GM18517 (cell line): ENCODE results near the gene GIMAP1.
"Not testable (repeated sequence)": the region's sequence is repeated elsewhere in the genome, so short reads cannot be mapped to it uniquely, and the experiment has no call there.

Source experiments
- ATAC-seq: cut with Tn5 transposase; IDR thresholded peaks from one replicate; pipeline ENCODE4 v1.9.1; 2021; ENCODE audit warnings: mild to moderate bottlenecking, moderate library complexity; ENCODE audit not compliant: unreplicated experiment

The GIMAP1 gene

DNA sequence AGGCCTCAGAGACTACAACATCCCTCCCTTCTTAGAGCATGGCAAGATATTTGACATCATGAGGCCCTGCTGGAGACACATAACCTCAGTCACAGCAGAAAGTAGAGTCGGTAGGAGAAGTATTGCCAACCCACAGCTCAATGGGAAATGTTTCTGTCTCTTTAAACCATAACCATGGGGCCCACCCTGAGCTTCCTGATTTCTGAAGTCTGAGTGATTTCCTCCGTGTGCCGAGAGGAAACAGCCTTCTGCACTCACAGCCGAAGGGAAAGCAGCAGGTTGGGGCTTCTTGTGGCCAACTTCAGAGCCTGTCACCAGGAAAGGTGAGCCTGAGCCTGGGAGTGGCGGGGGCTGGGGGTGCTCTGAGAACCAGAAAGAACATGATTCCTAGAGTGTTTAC, at the start of gene GIMAP1:
GIMAP1 (plus strand) TSS at position 246 of the 400 bp plus-strand sequence. CDS start 2,435 bp downstream, outside the sequence.
- no peak for ATAC-seq

DNA sequence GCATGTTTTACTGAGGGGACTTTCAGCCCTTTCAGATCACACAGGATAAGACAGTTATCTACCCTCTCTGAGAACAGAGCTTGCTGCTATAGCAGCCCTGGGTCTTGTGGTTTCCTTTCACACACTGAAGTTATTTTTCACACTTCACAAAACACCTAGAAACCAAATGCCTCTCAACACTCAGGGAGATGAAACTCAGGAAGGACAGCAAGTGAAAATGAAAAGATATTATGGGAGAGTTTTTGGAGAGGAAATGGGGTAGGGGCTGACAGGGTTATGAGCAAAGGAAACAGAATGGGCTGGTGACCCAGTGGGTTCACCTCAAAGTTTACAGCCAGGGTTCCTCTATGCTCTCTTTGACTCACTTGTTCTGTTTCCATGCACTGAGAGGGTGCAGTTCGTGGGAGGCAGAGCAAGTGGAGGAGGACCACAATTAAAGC, 47.9 kb upstream of the GIMAP1 start:
- ATAC-seq, result peak; percentile 67

DNA sequence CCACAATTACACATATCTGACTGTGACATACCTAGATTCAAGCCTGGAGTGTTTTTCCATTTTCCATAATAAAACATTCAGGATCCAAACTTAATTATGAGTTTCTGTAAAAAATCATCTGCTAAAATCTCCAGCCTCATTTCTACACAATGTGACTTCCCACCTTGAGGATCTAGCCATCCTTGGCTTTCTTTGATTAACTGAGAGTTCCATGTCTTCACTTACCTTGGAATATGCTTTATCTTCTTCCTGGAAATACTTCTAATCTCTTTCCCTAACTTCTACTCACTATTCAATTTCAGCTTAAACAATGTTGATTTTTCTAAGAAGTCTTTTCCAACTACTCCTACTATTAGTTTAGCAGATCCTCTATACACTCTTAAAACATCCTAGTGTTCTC, 47.4 kb upstream of the GIMAP1 start:
- no peak for ATAC-seq

DNA sequence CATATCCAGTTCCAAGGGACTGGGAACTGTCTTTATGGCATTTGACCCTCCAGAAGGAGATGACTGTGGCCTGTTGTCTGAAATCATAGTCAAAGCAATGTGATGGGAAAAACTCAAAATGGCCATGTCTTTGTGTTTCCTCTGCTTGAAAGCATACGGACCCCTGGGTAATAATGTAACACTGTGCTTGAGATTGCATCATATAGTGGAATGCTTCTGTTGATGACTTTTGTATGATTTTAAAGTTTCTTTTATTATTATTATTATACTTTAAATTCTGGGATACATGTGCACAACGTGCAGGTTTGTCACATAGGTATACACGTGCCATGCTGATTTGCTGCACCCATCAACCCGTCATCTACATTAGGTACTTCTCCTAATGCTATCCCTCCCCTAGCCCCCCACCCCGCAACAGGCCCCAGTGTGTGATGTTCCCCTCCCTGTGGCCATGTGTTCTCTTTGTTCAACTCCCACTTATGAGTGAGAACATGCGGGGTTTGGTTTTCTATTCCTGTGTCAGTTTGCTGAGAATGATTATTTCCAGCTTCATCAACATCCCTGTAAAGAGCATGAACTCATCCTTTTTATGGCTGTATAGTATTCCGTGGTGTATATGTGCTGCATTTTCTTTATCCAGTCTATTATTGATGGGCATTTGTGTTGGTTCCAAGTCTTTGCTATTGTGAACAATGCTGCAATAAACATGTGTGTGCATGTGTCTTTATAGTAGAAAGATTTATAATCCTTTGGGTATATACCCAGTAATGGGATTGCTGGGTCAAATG, 44.4 kb upstream of the GIMAP1 start:
- ATAC-seq, result not testable (repeated sequence)

DNA sequence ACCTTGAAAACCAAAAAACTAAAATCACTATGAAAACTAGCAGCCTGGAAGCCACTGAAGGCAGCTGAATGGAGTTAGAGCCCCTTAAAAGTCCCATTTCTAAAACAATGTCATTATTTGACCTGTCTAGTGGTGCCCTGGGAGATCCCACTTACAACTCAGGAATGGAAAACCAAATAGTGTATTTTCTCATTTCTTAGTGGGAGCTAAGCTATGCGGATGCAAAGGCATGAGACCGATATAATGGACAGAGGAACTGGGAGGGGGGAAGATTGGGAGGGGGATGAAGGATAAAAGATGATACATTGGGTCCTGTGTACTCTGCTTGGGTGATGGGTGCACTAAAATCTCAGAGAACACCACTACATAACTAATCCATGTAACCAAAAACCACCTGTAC, 40.7 kb upstream of the GIMAP1 start:
- ATAC-seq, result no peak

DNA sequence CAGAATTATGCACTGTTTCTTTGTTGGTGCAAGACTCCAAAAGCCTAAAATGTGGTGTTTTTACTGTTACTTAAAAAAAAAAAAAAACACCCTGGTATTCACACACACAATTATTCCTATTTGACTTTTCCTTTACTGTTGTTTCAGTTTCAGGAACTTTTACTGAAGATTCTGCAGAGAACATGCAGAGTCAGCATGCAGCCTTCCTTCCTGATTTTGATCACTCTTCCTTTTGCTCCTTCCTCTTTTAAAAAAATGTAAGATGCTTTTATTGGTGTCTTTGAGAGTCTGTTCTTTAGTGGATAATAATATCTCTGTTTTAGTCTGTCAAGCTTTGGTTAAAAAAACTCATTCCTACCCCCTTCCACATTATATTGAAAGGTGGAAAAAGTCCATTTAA, 40.1 kb upstream of the GIMAP1 start:
- not testable (repeated sequence) for ATAC-seq

DNA sequence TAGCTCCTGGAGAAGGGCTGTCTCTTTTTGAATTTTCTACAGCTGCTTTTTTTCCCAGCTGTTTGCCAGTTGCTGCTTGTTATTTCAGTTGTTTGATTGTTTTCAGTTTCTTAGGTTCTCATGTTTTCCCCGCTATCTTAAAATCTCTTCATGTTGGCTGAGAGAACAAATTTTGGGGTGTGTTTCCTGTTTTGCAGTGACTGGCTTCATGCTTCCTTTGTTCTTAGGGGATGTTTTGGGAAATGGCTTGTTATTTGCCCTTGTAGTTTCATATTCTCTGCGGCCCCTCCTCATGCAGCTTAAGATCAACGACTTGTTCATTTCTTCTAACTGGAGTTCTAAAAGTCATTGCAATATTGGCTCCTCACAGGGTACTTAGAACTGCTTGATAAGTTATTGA, 39.6 kb upstream of the GIMAP1 start:
- ATAC-seq, result not testable (repeated sequence)

DNA sequence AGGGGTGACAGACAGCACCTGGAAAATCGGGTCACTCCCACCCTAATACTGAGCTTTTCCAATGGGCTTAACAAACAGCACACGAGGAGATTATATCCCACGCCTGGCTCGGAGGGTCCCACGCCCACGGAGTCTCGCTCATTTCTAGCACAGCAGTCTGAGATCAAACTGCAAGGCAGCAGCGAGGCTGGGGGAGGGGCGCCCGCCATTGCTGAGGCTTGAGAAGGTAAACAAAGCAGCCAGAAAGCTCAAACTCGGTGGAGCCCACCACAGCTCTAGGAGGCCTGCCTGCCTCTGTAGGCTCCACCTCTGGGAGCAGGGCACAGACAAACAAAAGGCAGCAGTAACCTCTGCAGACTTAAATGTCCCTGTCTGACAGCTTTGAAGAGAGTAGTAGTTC, 37.8 kb upstream of the GIMAP1 start:
- not testable (repeated sequence) for ATAC-seq

DNA sequence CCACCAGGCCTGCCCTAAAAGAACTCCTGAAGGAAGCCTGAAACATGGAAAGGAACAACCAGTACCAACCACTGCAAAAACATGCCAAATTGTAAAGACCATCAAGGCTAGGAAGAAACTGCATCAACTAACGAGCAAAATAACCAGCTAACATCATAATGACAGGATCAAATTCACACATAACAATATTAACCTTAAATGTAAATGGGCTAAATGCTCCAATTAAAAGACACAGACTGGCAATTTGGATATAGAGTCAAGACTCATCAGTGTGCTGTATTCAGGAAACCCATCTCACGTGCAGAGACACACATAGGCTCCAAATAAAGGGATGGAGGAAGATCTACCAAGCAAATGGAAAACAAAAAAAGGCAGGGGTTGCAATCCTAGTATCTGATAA, 36.0 kb upstream of the GIMAP1 start:
- ATAC-seq, result not testable (repeated sequence)

DNA sequence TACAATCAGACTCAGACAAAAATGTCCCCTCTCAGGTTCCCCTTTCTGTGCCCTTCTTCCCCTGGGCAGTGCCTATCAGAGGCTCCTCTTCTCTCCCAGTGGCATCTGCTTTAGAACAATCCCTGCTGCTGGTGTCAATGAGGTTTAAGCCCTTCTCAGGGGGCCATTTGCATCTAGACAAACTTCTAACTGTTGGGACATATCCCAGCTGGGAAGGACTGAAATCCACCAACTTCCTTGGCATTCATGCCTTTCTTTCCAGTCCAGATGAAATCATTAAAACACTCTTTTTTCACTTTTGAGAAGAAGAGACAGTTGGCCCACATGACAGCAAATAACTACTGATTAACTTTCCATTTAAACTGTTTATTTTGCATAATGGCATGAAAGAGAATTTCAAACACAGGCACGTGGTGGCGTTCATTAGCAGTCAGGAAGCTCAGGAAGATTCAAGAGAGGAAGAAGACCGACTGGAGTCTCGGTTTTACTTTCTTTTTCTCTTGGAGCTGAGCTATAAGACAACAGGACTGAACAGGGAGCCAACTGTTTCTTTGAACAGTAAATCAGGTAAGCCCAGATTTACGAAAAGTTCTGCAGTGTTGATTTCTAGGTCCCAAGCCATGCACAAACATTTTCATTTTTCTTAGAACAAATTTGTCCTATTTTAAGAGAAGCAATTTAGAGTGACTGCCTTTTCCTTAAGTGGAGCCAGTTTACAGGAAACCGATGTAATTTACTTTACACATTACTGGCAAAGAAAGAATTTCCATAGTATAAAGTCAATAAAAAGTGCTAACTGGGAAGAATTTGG, 31.0 kb upstream of the GIMAP1 start, which contains the start of gene GIMAP2:
GIMAP2 (plus strand) TSS at position 488 of the 811 bp plus-strand sequence. CDS start 1,354 bp downstream, outside the sequence.
- peak; percentile 92 for ATAC-seq

DNA sequence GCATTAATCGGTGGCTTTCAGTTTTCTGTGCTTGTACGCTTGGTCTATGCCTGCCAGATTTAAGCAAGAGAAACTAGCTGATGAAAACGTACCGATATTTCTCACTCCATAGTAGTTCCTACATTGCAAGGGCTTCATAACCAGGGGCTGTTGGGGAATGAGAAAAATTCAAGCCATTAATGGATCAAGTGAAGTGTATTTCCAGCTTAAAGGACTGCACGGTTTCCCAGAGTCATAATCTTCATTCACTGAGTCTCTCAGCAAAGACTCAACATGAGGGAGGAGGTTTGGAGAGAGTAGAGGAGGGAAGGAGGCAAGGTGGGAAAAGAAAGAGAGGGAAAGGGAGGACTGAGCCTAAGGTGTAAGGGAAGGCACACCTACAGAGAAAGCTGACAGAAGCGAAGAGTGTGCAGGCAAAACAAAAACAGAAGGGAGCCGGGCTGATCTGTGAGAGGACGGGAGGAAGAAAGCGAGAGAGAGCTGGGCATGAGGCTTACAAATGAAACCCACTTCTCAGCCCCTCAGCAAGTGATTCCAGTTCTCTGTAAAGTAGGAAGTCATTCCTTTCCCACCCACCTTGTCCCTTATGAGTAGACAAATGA, 30.3 kb upstream of the GIMAP1 start:
- ATAC-seq, result peak; percentile 34

DNA sequence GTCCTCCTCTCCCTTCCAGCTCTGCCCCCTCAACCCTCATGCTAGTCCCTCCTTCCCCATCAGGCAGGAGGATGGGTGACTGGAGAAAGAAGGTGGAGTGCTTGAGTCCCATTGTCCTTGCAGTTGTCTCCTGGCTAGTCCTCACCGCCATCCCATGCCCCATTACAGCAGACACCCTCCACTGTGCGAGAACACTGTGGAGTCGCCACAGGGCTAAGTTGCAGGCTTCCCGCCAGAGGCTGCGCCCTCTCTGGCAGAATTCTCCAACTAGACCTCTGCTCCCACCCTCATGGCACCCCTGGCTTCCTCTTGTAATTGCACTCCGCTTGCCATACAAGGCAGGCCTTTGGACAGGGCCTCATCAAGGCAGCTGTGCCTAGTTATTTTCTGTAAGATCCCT, 27.8 kb upstream of the GIMAP1 start:
- ATAC-seq, result no peak

DNA sequence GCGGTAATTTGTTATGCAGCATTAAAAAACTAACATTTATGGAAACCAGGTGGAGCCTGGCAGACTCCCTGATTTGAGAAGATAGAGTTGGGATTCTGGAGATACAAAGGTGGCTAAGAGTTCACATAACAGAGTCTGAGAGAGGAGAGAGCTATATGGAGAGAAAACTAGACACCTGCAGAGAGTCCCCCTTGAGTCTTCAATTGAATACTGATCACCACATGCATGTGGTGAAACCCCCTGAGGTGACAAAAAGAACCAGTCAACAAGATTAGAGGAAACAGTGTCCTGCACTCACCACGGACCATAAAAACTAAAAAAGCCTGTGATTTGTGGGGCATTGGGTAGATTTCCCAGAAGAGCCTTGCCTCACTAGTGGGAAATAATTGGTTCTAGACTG, 20.8 kb upstream of the GIMAP1 start:
- no peak for ATAC-seq

DNA sequence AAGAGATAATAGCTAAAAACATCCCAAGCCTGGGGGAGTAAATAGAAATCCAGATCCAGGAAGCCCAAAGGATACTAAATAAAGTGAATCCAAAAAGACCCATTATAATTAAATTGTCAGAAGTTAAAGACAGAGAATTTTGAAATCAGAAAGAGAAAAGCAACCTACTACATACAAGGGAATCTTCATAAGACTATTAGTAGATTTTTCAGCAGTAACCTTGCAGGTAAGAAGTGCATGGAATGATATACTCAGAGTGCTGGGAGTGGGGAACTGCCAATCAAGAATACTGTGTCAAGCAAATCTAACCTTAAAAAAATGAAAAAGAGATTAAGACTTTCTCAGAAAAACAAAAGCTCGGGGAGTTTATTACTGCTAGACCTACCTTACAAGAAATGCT, 13.2 kb upstream of the GIMAP1 start:
- ATAC-seq, result no peak

DNA sequence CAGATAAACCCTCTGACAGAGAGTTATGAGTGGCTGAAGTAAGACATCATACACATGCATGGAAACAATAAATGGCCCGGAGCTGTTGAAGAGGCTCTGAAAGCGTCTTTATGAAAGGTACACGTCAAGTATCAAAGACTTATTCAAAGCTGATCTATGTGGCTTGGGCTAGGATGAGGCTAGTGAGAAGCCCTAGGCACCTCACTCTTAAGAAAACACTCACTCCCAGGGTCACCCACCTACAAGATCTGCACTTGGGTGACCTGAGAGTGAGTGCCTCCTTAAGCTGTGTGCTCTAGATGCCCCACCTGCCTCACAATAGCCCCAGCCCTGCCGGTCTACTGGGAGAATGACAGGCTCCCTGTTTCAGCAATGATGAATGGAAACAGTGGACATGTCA, 1.1 kb upstream of the GIMAP1 start:
- no peak for ATAC-seq

DNA sequence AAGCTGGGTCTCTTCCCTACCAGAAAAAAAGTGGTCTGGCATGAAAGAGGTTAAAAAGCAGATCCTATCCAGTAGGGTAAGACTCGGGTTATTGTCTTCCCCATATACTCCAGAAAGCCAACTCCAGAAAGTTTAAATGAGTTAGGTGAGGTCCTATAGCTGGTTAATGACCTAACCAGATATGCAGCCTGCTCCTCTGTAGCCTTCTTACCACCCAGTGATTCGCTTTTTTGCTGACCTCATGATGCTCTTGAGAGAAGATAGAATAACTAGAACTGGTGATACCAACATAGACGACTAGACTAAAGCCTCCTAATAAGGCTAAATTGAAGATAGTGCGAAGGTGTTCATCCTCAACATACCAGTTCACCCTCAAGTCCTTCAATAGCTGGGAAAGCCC, 675 bp upstream of the GIMAP1 start:
- no peak for ATAC-seq

DNA sequence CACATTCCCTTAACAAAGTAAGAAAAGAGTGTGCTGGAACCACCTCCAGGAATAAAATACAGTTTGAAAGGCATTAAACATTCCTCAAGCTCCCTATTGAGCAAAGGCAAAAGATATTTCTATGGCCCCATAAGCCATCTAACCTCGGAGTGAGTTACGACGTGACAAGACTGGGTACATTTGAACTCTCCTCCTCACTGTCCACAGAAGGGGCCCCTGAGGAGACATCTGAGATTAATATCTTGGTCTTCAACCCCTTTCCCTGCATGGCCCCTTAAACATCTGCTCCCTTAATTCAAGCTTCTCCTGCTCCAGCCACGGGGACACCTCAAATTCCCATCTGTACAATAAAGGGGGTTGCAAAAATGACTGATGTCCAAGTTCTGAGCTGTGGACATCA, 526 bp downstream of the GIMAP1 start:
- no peak for ATAC-seq

DNA sequence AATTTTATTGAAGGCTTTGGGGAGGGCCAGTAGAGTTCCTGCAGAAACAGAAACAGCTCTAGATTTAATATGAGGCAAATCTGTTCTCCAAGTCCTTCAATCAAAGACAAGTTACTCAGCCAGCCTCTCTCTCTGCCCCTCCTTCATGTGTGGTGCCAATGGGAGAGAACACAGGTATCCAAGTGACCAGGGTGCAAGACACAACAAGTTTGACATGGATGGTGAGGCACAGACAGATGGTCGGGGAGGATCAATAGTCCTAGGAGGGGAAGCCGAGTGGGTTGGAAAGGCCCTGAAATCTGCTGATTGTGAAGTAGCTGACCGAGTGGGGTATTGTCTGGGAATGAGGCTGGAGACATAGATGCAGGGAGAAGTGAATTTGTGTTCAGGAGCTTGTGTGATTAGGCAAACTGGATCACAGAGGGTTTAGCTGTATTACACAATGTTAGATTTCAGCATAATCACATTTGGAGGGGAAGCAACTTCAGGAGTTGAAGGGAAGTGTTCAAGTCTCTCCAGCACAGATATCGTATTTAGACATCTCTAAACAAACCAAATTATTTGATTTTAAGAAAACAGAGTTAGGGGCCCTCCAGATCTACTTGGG, 1.5 kb downstream of the GIMAP1 start:
- no peak for ATAC-seq

DNA sequence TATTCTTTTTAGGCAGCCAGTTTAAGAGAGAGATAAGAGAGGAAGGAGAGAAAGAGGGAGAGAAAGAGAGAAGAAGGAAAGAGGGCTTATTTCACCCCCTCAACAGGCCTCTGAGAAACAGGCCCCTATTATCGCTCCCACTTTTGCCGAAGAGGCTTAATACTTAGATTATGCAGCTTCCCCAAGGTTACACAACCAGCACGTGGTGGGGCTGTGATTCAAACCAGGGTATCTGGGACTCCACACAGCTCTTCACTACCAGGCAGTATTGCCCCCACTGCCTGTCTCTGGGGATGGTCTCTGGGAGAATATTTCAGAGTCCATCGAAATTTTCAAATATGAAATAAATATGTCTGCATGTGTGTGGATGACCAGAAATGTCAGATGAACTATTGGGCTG, 3.0 kb downstream of the GIMAP1 start:
- ATAC-seq, result no peak

DNA sequence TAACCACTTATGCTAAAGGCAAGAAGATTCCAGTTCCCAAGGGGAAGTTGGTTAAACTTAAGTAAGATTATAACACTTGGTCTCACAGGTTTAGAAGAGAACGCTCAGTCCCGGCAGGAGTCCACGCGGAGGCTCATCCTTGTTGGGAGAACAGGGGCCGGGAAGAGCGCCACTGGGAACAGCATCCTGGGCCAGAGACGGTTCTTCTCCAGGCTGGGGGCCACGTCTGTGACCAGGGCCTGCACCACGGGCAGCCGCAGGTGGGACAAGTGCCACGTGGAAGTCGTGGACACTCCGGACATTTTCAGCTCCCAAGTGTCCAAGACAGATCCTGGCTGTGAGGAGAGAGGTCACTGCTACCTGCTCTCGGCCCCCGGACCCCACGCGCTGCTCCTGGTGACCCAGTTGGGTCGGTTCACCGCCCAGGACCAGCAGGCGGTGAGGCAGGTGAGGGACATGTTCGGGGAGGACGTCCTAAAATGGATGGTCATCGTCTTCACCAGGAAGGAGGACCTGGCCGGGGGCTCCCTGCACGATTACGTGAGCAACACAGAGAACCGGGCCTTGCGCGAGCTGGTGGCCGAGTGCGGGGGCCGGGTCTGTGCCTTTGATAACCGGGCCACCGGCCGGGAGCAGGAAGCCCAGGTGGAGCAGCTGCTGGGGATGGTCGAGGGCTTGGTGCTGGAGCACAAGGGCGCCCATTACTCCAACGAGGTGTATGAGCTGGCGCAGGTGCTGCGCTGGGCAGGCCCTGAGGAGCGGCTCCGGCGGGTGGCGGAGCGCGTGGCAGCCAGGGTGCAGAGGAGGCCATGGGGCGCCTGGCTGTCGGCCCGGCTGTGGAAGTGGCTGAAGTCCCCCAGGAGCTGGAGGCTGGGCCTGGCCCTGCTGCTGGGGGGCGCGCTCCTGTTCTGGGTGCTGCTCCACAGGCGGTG, 3.8 kb downstream of the GIMAP1 start:
- no peak for ATAC-seq
